CD4-positive, alpha-beta T cell treated with Interferon alpha-2 for 1 hour (primary cell): ENCODE results near the gene ASL.
"Not testable (repeated sequence)": the region's sequence is repeated elsewhere in the genome, so short reads cannot be mapped to it uniquely, and the experiment has no call there.

Experiments used
- DNase-seq, 2 donors: peaks; one replicate each; pipeline ENCODE4 v3.0.0-alpha.2; 2020 to 2022

The ASL gene

DNA sequence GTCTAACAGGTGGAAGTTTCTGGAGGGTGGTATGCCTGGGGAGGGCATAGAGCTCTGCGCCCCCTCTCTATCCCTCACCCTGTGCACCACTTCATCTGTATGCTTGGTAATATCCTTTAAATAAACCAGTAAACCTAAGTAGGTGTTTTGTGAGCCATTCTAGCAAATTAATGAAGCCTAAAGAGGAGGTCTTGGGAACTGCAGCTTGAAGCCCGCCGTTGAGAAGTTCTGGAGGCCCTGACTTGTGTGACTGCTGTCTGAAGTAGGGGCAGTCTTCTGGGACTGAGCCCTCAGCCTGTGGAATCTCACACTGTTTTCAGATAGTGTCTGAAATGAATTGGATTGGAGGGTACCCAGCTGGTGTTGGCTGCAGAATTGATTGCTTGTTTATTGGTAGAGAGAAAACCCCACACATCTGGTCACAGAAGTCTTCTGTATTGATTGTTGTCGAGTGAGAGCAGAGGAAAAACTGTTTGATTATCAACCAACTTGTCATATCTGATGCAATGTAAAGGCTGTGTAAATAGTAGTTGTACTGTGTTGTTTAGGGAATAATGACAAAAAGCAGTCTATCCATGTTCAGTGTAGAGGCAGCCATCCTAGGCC, 43.7 kb downstream of the ASL start:
- no peak for DNase-seq

DNA sequence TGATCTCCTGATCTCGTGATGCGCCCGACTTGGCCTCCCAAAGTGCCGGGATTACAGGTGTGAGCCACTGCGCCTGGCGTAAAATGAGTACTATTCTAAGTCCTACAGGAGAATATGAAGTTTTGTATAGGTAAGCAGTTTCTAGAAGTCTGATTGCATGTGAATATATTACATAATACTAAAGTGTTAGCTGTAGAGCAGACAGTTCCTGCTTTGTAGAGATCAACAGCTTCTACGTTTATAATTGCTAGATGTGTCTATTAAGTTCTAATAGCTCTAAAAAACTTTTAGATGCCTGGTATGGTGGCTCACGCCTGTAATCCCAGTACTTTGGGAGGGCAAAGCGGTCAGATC, 47.5 kb downstream of the ASL start:
- no peak for DNase-seq

DNA sequence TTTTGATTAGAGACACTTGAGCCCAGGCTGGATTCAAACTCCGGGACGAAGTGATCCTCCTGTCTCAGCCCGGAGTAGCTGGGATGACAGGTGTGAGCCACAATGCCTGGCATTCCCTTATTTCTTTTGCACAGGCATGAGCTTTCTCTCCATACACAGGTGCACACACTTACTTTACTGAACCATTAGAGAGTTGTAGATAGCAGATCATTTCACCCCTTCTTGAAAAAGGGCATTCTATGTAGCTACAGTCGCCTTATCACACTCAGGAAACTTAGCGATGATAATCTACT, 48.9 kb downstream of the ASL start:
- DNase-seq: not testable (repeated sequence)

DNA sequence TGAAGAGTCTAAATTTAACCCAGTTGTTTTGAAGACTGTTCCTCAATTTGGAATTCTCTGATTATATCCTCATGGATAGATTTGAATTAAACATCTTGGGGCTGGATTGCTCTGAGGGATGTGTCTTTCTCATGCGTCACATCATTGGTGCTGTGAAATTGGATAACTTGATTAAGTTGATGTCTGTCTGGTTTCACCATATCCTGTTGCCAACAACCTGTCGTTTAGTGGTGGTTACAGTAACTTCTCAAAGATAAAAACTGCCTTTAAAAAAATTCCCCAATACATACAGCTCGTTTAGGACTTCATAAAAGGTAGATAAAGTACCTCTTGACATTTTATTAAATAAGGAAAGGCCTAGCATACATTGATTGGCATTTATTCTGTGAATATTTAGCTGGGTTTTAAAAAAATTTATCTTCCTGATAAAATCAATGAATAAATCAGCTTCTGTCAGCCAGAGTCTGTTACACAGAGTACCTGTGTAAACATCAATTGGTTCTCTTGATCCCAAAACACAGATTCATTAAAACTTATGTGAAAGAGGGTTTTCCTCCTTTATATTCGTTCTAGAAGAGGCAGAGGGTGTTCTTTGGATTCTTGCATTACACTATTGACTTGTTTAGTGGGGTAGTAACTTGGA, 49.6 kb downstream of the ASL start:
- DNase-seq: peak in 1 of 2 donors; percentile 20

DNA sequence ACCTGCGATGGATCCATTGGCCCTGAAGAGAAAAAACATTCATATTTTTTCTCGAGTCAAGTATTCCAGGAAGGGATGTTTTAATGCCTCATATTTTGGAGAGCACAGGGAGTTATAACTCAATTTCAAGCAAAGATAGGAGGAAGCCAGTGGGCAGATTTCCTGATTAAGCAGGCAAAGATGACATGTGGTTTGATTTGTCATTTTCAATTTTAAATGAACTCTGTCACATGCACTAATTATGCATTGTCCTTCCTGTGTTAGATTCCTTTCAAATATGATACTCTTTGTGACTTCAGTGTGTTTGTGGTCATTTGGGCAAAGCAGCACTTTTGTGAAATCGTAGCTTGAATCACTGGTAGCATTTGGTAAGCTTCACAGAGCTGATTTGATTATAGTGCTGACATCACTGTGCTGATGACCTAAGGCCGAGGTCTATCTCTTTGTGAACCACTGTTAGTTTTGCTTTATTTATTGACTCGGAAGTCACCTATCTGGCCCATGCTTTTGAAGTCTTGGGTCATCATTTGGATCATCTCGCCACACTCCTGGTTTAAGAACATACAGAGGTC, 50.2 kb downstream of the ASL start:
- DNase-seq: peak; percentile 7 to 30

DNA sequence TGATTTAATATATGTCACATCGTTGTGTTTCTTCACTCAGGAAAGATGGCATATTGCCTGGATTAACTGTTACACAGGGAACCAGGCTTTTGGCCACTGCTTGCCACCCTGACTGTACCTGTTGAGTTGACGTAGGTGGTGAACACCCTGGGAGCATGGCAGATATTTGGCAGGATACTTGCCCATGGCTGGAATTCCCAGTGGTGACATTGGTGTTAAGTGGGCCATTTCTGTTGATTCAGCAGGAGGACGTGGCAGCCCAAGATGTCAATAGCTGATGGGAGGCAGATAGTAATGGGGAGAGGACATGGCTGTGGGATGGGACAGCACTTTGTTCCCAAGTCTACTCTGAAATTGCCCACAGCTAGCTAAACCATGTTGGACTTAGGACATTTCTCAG, 51.6 kb downstream of the ASL start:
- not testable (repeated sequence) for DNase-seq

DNA sequence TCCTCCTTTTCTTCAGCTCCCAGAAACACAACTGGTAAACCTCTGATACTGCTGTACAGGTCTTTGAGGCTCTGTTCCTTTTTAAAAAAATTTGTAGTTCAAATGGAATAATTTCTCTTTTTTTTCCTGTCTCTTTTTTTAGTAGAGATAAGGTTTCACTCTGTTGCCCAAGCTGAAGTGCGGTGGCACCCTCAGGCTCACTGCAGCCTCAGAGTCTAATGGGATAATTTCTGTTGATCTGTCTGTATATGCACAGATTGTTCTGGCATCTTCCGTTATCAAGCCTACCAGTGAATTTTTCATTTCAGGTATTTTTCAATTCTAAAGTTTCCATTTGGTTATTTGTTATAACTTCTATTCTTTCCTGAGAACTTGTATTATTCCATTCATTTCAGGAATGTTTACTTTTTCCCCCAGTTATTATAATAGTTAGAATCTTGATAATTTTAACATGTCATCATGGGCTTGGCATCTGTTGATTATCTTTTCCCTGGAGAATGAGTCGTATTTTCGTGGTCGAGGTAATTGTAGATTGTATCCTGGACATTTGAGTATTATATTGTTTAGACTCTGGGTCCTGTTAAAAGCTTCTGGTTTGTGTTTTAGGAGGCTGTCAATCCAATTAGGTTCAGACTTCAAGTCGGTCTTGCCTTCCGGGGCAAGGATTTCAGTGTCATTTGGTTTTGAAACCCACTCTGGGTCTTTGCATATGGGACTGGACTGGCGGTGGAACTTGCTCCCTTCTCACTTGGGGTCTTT, 63.6 kb downstream of the ASL start:
- DNase-seq: no peak

DNA sequence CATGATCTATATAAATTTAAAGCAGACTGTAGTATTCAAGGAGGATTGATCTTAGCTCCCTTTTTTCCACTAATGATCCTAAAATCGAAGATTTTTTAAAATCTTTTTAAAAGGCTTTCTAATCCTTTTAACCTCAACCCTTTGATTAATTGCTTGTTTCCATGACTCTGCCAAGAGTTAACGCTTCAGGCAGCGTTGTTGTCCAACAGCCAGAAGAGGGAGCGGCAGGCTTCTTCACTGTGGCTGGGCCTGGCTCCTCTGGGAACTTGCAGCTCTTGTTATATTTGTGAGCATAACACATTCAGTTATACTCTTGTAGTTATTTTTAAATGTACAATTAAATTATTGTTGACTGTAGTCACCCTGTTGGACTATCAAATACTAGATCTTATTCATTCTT, 65.3 kb downstream of the ASL start:
- no peak for DNase-seq

DNA sequence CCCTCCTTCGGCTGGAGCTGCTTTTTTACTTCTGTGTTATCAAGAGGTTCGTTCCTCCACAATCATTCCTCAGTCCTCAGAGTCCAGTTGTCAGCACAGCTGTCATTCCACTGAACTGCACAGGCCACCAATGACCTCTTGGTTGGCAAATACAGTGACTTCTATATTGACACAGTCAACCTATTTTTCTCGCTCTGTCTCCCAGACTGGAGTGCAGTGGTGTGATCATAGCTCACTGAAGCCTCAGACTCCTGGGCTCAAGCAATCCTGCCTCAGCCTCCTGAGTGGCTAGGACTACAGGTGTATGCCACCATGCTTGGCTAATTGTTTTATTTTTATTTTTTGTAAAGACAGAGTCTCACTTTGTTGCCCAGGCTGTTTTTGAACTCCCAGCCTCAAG, 66.7 kb downstream of the ASL start:
- DNase-seq: no peak

DNA sequence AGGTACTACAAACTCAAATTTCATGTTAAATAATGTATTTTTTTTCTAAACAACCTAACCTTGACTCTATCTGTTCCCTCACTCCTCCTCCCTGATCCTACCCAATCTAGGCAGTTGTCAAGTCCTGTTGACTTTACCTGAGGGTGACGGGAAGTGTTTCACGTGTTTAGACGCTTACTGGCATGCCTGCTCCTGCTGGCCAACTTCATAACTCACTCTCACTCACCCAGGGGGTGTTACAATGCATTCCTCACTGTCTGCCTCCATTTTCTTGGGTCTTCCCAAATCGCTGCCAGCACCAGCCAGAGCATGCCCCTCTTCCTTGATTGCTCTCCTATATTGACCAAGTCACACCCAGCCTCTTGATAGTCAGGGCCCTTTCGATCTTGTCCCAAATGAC, 67.4 kb downstream of the ASL start:
- no peak for DNase-seq
